ENCODE results near the gene SOHLH2.

The SOHLH2 gene

GRCh38 chr13:36131222-36131930 is 83.0 kb downstream of the SOHLH2 start, which contains the start of gene DCLK1:
TSS of gene DCLK1 (minus strand) at chr13:36131382.
- DNase-seq (ENCODE audit: low read depth in 2 of 2): no peak

GRCh38 chr13:36130552-36131221 is 83.7 kb downstream of the SOHLH2 start:
- no peak for DNase-seq (ENCODE audit: low read depth in 2 of 2)

GRCh38 chr13:36130193-36130551 is 84.2 kb downstream of the SOHLH2 start:
- no peak for DNase-seq (ENCODE audit: low read depth in 2 of 2)

GRCh38 chr13:36129539-36129938 is 84.8 kb downstream of the SOHLH2 start:
- no peak for DNase-seq (ENCODE audit: low read depth in 2 of 2)

GRCh38 chr13:36126491-36126890 is 87.9 kb downstream of the SOHLH2 start:
- DNase-seq (ENCODE audit: low read depth in 2 of 2): no peak

- DNase-seq (ENCODE audit: low read depth in 2 of 2): no peak
Measured at GRCh38 chr13:36125841-36126240, 88.5 kb downstream of the SOHLH2 start.

GRCh38 chr13:36124236-36124822 is 90.0 kb downstream of the SOHLH2 start:
- no peak for DNase-seq (ENCODE audit: low read depth in 2 of 2)
